HepG2 (cell line): ENCODE measurements around the gene MED13L. TPM values are rescaled to one million over a fixed set of nuclear protein-coding genes. Genes with fewer than 3 reads are reported as not detected.

Experiments
- ATAC-seq: fragments of 200-7000 bp; cut with Tn5 transposase; 3 replicates; pipeline ENCODE4 v1.9.1; 2020; ENCODE audit warnings: mild to moderate bottlenecking, moderate library complexity
- BruUV-seq: library from RNA; stranded (reverse); fragments of 400-500 nt; replicated peaks from 2 replicates; lab custom pipeline; 2021; lab: Mats Ljungman, UMichigan
- CTCF ChIA-PET: fragments of 300-600 bp; formaldehyde crosslinking; extraction: SDS; loops from one replicate; lab custom pipeline; 2021; ENCODE audit warnings: low total read pairs, inconsistent platforms, low intra/inter-chr PET ratio; lab: Yijun Ruan, JAX
- POLR2A ChIA-PET: fragments of 350-600 bp; sonication (Branson Sonifier 250); formaldehyde crosslinking; loops from one replicate; lab custom pipeline; 2020; ENCODE audit warnings: antibody characterized with exemption, inconsistent platforms; lab: Yijun Ruan, JAX
- DNase-seq: peaks from one replicate; pipeline ENCODE4 v3.0.0-alpha.2; 2015; ENCODE audit warnings: low spot score
- FAIRE-seq: peaks from 3 replicates; lab custom pipeline; 2011; peaks lifted over from hg19 to GRCh38; lab: Jason Lieb, UNC
- H2AFZ ChIP-seq: one replicate; pipeline ENCODE4 v1.6.1; 2011; ENCODE audit warnings: low read length, inconsistent platforms
- H3K27ac ChIP-seq: fragments of 300-600 bp; 3 replicates; pipeline ENCODE4 v1.8.0; 2011; ENCODE audit warnings: mixed run types, mild to moderate bottlenecking, mixed read lengths, low read length, inconsistent platforms; ENCODE audit not compliant: insufficient read depth; ENCODE audit errors: extremely low read length
- H3K27me3 ChIP-seq, 2 experiments: fragments of 200-600 bp in 1 of 2; 2 replicates in 1 of 2; 3 replicates in 1 of 2; pipeline versions ENCODE4 v1.6.0 to v1.8.0; 2011; ENCODE audit warnings: low read length in 2 of 2, mild to moderate bottlenecking in 2 of 2, moderate library complexity in 2 of 2, inconsistent platforms in 1 of 2; ENCODE audit not compliant: insufficient read depth in 2 of 2, control insufficient read depth in 1 of 2
- H3K36me3 ChIP-seq, 2 experiments: fragments of 200-600 bp in 1 of 2; replicated peaks in 1 of 2; 2 replicates in 1 of 2; 3 replicates in 1 of 2; pipeline versions ENCODE4 v1.5.1 to v1.8.0; 2011; ENCODE audit warnings: low read length in 2 of 2, inconsistent platforms in 1 of 2; ENCODE audit not compliant: insufficient read depth in 2 of 2, control insufficient read depth in 1 of 2
- H3K4me1 ChIP-seq: 2 replicates; pipeline ENCODE4 v1.5.1; 2012; ENCODE audit warnings: low read length, inconsistent platforms; ENCODE audit not compliant: insufficient read depth
- H3K4me2 ChIP-seq: 2 replicates; pipeline ENCODE4 v1.6.0; 2011; ENCODE audit warnings: low read depth, low read length, inconsistent platforms
- H3K4me3 ChIP-seq, 3 experiments: fragments of 200-600 bp in 1 of 3; sonication (generic), shearing (Covaris generic) in 1 of 3; replicated peaks in 1 of 3; 2 replicates each; pipeline ENCODE4 v1.5.1; 2011 to 2016; ENCODE audit warnings: low read length in 3 of 3, inconsistent platforms in 2 of 3, low read depth in 2 of 3, mild to moderate bottlenecking in 2 of 3, control low read depth in 1 of 3, mixed read lengths in 1 of 3; ENCODE audit not compliant: insufficient read depth in 1 of 3
- H3K79me2 ChIP-seq: one replicate; pipeline ENCODE4 v1.6.1; 2011; ENCODE audit warnings: low read length, inconsistent platforms; ENCODE audit not compliant: insufficient read depth
- H3K9ac ChIP-seq: 2 replicates; pipeline ENCODE4 v1.6.0; 2011; ENCODE audit warnings: mild to moderate bottlenecking, low read depth, low read length, inconsistent platforms; ENCODE audit not compliant: insufficient read depth
- H3K9me3 ChIP-seq: 2 replicates; pipeline ENCODE4 v1.5.1; 2012; ENCODE audit warnings: mild to moderate bottlenecking, low read length
- H4K20me1 ChIP-seq: 2 replicates; pipeline ENCODE4 v1.6.0; 2011; ENCODE audit warnings: inconsistent platforms, mild to moderate bottlenecking, low read length, moderate library complexity; ENCODE audit not compliant: insufficient read depth
- DNMT3B ChIP-seq: conservative IDR thresholded peaks from 2 replicates; pipeline ENCODE4 v1.6.1; 2016; ENCODE audit warnings: missing biosample characterization, control low read depth
- FOXK1 ChIP-seq: sonication (generic); formaldehyde crosslinking; IDR thresholded peaks from 2 replicates; pipeline ENCODE4 v1.4.0; 2020; ENCODE audit warnings: low read depth, missing genetic modification reagents, borderline replicate concordance
- GTF3A ChIP-seq: sonication (generic); formaldehyde crosslinking; conservative IDR thresholded peaks from 2 replicates; pipeline ENCODE4 v1.4.0; 2020; ENCODE audit warnings: mild to moderate bottlenecking, missing genetic modification reagents
- HOXA3 ChIP-seq: sonication (generic); formaldehyde crosslinking; IDR thresholded peaks from 2 replicates; pipeline ENCODE4 v1.5.0; 2020; ENCODE audit warnings: missing genetic modification reagents
- KLF9 ChIP-seq: IDR thresholded peaks from 2 replicates; pipeline ENCODE4 v1.6.1; 2016; ENCODE audit warnings: low read depth
- RBAK ChIP-seq: sonication (generic); formaldehyde crosslinking; IDR thresholded peaks from 2 replicates; pipeline ENCODE4 v1.5.1; 2020; ENCODE audit warnings: mild to moderate bottlenecking, missing genetic modification reagents
- REL ChIP-seq: sonication (generic); formaldehyde crosslinking; conservative IDR thresholded peaks from 2 replicates; pipeline ENCODE4 v1.8.0; 2022; ENCODE audit warnings: mild to moderate bottlenecking, missing genetic modification reagents, moderate library complexity
- RNF219 ChIP-seq: sonication (generic); formaldehyde crosslinking; IDR thresholded peaks from 2 replicates; pipeline ENCODE4 v1.5.0; 2020; ENCODE audit warnings: mild to moderate bottlenecking, missing genetic modification reagents
- TBX2 ChIP-seq: sonication (generic); formaldehyde crosslinking; IDR thresholded peaks from 2 replicates; pipeline ENCODE4 v1.5.0; 2020; ENCODE audit warnings: missing genetic modification reagents, mild to moderate bottlenecking, borderline replicate concordance
- UBTF ChIP-seq: sonication (generic); formaldehyde crosslinking; IDR thresholded peaks from 2 replicates; pipeline ENCODE4 v1.4.0; 2020; ENCODE audit warnings: mild to moderate bottlenecking, missing genetic modification reagents
- ZNF205 ChIP-seq: IDR thresholded peaks from 2 replicates; pipeline ENCODE4 v1.6.1; 2018; ENCODE audit warnings: missing biosample characterization, missing genetic modification reagents
- ZNF329 ChIP-seq: sonication (generic); formaldehyde crosslinking; IDR thresholded peaks from 2 replicates; pipeline ENCODE4 v1.9.0; 2021; ENCODE audit warnings: low read depth, mild to moderate bottlenecking, missing genetic modification reagents
- ZNF652 ChIP-seq: IDR thresholded peaks from 2 replicates; pipeline ENCODE4 v1.6.1; 2016; ENCODE audit warnings: low read depth, borderline replicate concordance
- ZNF672 ChIP-seq: sonication (generic); formaldehyde crosslinking; IDR thresholded peaks from 2 replicates; pipeline ENCODE4 v1.8.1; 2022; ENCODE audit warnings: missing genetic modification reagents
- ZNF792 ChIP-seq: IDR thresholded peaks from 2 replicates; pipeline ENCODE4 v1.6.1; 2016
- WGBS: methylation state at CpG from one replicate; pipeline ENCODE4 v1.1.6; 2017; ENCODE audit warnings: low lambda C conversion rate; 5-methylcytosine and 5-hydroxymethylcytosine counted together
- in situ Hi-C: cut with HindIII; loops from 2 replicates; pipeline ENCODE4 v1.10.0; 2017; ENCODE audit warnings: low pct_unique_long_range_greater_than_20kb; ENCODE audit not compliant: extremely low pct_ligation_motif_present
- intact Hi-C: fragments of 100-400 bp; cut with micrococcal nuclease; formaldehyde crosslinking; loops from one replicate; pipeline ENCODE4 v1.10.0; 2022; ENCODE audit not compliant: unreplicated experiment
- polyA plus RNA-seq, 8 experiments: library from polyadenylated mRNA; depleted of rRNA in 3 of 8; stranded (reverse) in 7 of 8; unstranded in 1 of 8; fragments of >200 nt; fragmentation: Illumina TruSeq in 4 of 8; extraction: Trizol in 4 of 8; gene quantifications; 2 replicates each; pipeline versions ENCODE4 v1.2.1 to v1.2.3, GENCODE V29; 2011 to 2016; ENCODE audit warnings: low read depth in 4 of 8, missing spikeins in 1 of 8, mixed read lengths in 1 of 8; ENCODE audit not compliant: insufficient read depth in 1 of 8
- total RNA-seq, 5 experiments: library from RNA; depleted of rRNA; stranded (reverse); fragments of >200 nt; fragmentation: Illumina TruSeq; extraction: Trizol; gene quantifications; 2 replicates each; pipeline ENCODE4 v1.2.3, GENCODE V29; 2016; ENCODE audit warnings: low read depth in 1 of 5
- TF ChIP-seq, protein P1 (sequence below): sonication (generic); formaldehyde crosslinking; IDR thresholded peaks from 2 replicates; pipeline ENCODE4 v1.5.1; 2020; ENCODE audit warnings: missing genetic modification reagents, mild to moderate bottlenecking, borderline replicate concordance

MED13L gene
- total and polyA plus RNA-seq, 2 of the 13 experiments (the other 11 are each of a cell fraction or from before 2014, with no cell fraction given) = 24.8 to 38.9 TPM

- Histone ChIP-seq H3K4me2 (no peak overlapping the region), H3K4me1 (peaks cover 15% of the 10 kb centered on the region), H3K27me3 (no peaks in the 10 kb centered on the region), H3K36me3 (no peaks in the 10 kb centered on the region), H3K9ac (no peak overlapping the region), H3K27ac (no peak overlapping the region), H3K4me3 (no peak overlapping the region), H3K9me3 (no peaks in the 10 kb centered on the region), H2AFZ (no peak overlapping the region), H3K79me2 (no peaks in the 10 kb centered on the region), H4K20me1 (peaks cover 4% of the 10 kb centered on the region; the same call in 1 of the 2 replicates)
- intact Hi-C loops (no loop called here), in situ Hi-C loops (no loop called here)
- ATAC-seq (no peak), FAIRE-seq (no peak), DNase-seq (no peak)
- WGBS = 97% methylated on average over 5 of the region's 5 CpGs
- ChIA-PET POLR2A (no interaction called here), CTCF (no interaction called here)
- no peak for TF ChIP-seq GTF3A (CRISPR knock-in tag)
- BruUV-seq = no TSS peak
Observed at GRCh38 chr12:116050275-116050674, 227.2 kb downstream of the MED13L start.

DNA sequence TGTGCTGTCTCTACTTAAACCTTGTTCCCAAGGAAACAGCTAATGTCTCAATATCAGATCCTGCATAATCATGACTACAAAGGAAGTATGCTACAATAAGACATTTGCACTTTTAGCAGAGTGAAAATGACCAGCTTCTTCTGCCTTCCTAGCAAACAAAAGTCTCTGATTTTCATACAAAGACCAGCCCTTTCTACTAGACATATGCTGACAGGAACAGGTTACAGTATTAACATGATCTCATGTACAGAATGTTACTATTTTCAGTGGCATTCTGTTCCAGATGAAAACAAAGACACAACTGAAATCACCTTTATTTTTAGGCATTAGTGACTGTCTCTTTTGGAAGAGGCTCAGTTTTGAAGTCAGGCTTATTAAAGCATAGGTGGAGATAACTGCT is 228.6 kb downstream of the MED13L start:
- Histone ChIP-seq H3K27ac (no peak overlapping the region), H3K9me3 (no peaks in the 10 kb centered on the region), H3K4me1 (peaks cover 17% of the 10 kb centered on the region), H3K27me3 (no peaks in the 10 kb centered on the region), H3K9ac (no peak overlapping the region), H2AFZ (no peak overlapping the region), H3K4me2 (no peak overlapping the region), H4K20me1 (no peaks in the 10 kb centered on the region), H3K4me3 (no peak overlapping the region), H3K36me3 (no peaks in the 10 kb centered on the region), H3K79me2 (no peaks in the 10 kb centered on the region)
- intact Hi-C loops = no loop called here
- ChIA-PET POLR2A (no interaction called here), CTCF (no interaction called here)
- in situ Hi-C loops = no loop called here
- no TSS peak for BruUV-seq
- no peak for FAIRE-seq
- ATAC-seq = no peak
- DNase-seq = no peak
- TF ChIP-seq FOXK1 (CRISPR knock-in tag) (no peak), UBTF (CRISPR knock-in tag) (no peak), ZNF652 (CRISPR knock-in tag) (no peak), RBAK (CRISPR knock-in tag) (no peak), REL (no peak), DNMT3B (CRISPR knock-in tag) (no peak), TBX2 (no peak), ZNF329 (CRISPR knock-in tag) (no peak), ZNF672 (no peak), HOXA3 (CRISPR knock-in tag) (no peak), RNF219 (CRISPR knock-in tag) (no peak), ZNF792 (CRISPR knock-in tag) (no peak), KLF9 (CRISPR knock-in tag) (no peak), ZNF205 (CRISPR knock-in tag) (no peak)
- TF ChIP-seq, protein P1, sequence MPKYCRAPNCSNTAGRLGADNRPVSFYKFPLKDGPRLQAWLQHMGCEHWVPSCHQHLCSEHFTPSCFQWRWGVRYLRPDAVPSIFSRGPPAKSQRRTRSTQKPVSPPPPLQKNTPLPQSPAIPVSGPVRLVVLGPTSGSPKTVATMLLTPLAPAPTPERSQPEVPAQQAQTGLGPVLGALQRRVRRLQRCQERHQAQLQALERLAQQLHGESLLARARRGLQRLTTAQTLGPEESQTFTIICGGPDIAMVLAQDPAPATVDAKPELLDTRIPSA (CRISPR knock-in tag) = no peak
